Lower leg skin (tissue), 4 donors: ENCODE measurements around the gene ZMYND8. TPM values are rescaled to one million over a fixed set of nuclear protein-coding genes. Genes with fewer than 3 reads are reported as not detected.

Source experiments
- DNase-seq, 2 donors: peaks; one replicate each; pipeline ENCODE4 v3.0.0-alpha.2; 2019; ENCODE audit warnings: low spot score in 2 of 2
- H3K4me3 ChIP-seq: fragments of 200-600 bp; sonication (generic); 2 replicates; pipeline ENCODE4 v1.5.1; 2017; ENCODE audit warnings: mild to moderate bottlenecking, low read depth; ENCODE audit not compliant: poor library complexity, severe bottlenecking
- POLR2A ChIP-seq, 2 donors: fragments of 450-650 bp; IDR thresholded peaks; one replicate each; pipeline ENCODE4 v1.6.1; 2016 to 2017; ENCODE audit warnings: antibody characterized with exemption in 2 of 2, mild to moderate bottlenecking in 1 of 2, moderate library complexity in 1 of 2
- WGBS, 2 donors: methylation state at CpG; one replicate each; pipeline ENCODE4 v1.1.5; 2018; 5-methylcytosine and 5-hydroxymethylcytosine counted together
- intact Hi-C: fragments of 100-400 bp; cut with DNase I; formaldehyde crosslinking; loops from one replicate; pipeline ENCODE4 v1.15.0; 2023; ENCODE audit warnings: low total_unique reads
- total RNA-seq, 4 donors: library from RNA; depleted of rRNA; stranded (reverse); fragments of >200 nt; gene quantifications; one replicate each; pipeline ENCODE4 v1.1.0, GENCODE V29; 2016
- TF ChIP-seq, protein P1 (sequence below), 3 donors: fragments of 450-650 bp; IDR thresholded peaks; one replicate each; pipeline ENCODE4 v1.5.1; 2016; ENCODE audit warnings: antibody characterized with exemption in 3 of 3, mild to moderate bottlenecking in 3 of 3, moderate library complexity in 2 of 3

Gene ZMYND8
- total RNA-seq, 4 donors from 2014 or later = 42.2 to 79.0 (median 65.4) TPM

DNA sequence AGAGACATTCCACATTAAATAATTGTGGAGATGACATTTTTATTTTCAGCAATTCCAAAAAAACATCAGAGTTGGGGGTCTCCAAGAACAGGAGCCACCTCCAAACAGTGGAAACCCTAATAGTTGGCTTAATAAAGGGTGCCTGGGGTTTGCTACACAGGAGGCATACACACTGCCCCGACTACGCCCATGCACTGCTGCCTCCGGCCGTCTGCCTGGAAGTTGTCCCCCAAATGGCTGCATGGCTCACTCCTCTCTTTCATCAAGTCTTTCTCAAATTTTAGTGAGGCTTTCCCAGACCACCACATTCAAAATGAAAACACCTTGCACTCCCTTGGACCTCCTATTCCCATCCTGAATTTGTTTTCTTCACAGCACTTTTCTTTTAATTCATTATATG, 58.8 kb downstream of the ZMYND8 start:
- 91 to 93% methylated on average over 4 of the region's 4 CpGs for WGBS, 2 donors

GRCh38 chr20:47296950-47297349, 59.5 kb downstream of the ZMYND8 start:
- DNase-seq = peak in 1 of 2 donors; percentile 32
- no peak overlapping the region for H3K4me3 ChIP-seq
- TF ChIP-seq, protein P1, sequence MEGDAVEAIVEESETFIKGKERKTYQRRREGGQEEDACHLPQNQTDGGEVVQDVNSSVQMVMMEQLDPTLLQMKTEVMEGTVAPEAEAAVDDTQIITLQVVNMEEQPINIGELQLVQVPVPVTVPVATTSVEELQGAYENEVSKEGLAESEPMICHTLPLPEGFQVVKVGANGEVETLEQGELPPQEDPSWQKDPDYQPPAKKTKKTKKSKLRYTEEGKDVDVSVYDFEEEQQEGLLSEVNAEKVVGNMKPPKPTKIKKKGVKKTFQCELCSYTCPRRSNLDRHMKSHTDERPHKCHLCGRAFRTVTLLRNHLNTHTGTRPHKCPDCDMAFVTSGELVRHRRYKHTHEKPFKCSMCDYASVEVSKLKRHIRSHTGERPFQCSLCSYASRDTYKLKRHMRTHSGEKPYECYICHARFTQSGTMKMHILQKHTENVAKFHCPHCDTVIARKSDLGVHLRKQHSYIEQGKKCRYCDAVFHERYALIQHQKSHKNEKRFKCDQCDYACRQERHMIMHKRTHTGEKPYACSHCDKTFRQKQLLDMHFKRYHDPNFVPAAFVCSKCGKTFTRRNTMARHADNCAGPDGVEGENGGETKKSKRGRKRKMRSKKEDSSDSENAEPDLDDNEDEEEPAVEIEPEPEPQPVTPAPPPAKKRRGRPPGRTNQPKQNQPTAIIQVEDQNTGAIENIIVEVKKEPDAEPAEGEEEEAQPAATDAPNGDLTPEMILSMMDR (IDR thresholded peaks at IDR 0.05) = no peak
- TF ChIP-seq POLR2A (IDR thresholded peaks at IDR 0.05) = no peak
- WGBS, 2 donors = 79 to 93% methylated on average over 6 of the region's 6 CpGs
- intact Hi-C loops = no loop called here

More for the DNA sequence above, 58.8 kb downstream of the ZMYND8 start:
- peak in 1 of 2 donors; percentile 70 for DNase-seq
- no peak overlapping the region for H3K4me3 ChIP-seq
- intact Hi-C loops = no loop called here
- TF ChIP-seq POLR2A (IDR thresholded peaks at IDR 0.05) = no peak
- TF ChIP-seq, protein P1 (IDR thresholded peaks at IDR 0.05) = no peak

GRCh38 chr20:47295921-47296426, 60.5 kb downstream of the ZMYND8 start:
- TF ChIP-seq, protein P1 (IDR thresholded peaks at IDR 0.05) = no peak
- TF ChIP-seq POLR2A (IDR thresholded peaks at IDR 0.05) = no peak
- intact Hi-C loops = no loop called here
- no peak overlapping the region for H3K4me3 ChIP-seq
- WGBS, 2 donors = 72 to 75% methylated on average over 6 of the region's 6 CpGs
- peak in 1 of 2 donors; percentile 81 for DNase-seq

- H3K4me3 ChIP-seq = no peak overlapping the region
- peak in 1 of 2 donors; percentile 37 for DNase-seq
- TF ChIP-seq, protein P1 (IDR thresholded peaks at IDR 0.05) = no peak
- no peak for TF ChIP-seq POLR2A (IDR thresholded peaks at IDR 0.05)
- 88 to 90% methylated on average over 8 of the region's 8 CpGs for WGBS, 2 donors
- intact Hi-C loops = no loop called here
Measured at GRCh38 chr20:47295129-47295813, 61.2 kb downstream of the ZMYND8 start.

DNA sequence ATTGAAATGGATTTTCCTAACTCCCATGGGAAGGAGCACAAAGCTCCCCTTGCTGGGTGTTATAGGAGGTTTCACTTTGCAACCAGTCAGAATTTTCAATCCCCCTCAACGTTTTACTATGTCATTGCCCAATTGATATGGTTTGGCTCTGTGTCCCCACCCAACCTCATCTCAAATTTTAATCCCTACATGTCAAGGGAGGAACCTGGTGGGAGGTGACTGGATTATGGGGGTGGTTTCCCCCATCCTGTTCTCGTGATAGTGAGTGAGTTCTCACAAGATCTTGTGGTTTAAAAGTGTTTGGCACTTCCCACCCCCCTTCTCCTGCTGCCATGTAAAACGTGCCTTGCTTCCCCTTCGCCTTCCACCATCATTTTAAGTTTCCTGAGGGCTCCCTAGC, 62.9 kb downstream of the ZMYND8 start:
- TF ChIP-seq, protein P1 (IDR thresholded peaks at IDR 0.05) = no peak
- no peak for TF ChIP-seq POLR2A (IDR thresholded peaks at IDR 0.05)
- intact Hi-C loops = no loop called here
- peak in 1 of 2 donors; percentile 26 for DNase-seq
- 73 to 85% methylated on average over 4 of the region's 4 CpGs for WGBS, 2 donors
- no peak overlapping the region for H3K4me3 ChIP-seq
